Superior temporal gyrus (tissue), 1 donor: ENCODE data around the gene CLEC3B.

Experiments used
- DNase-seq: peaks from one replicate; pipeline ENCODE4 v3.0.0-alpha.2; 2016; ENCODE audit errors: extremely low spot score

The CLEC3B gene

GRCh38 chr3:45003406-45003805 is 22.7 kb upstream of the CLEC3B start:
- no peak for DNase-seq

GRCh38 chr3:45003859-45004258 is 22.2 kb upstream of the CLEC3B start:
- DNase-seq: no peak

GRCh38 chr3:45007091-45007490 is 19.0 kb upstream of the CLEC3B start:
- DNase-seq: no peak

- DNase-seq: no peak
Measured at GRCh38 chr3:45008117-45008516, 18.0 kb upstream of the CLEC3B start.

- DNase-seq: no peak
Measured at GRCh38 chr3:45009868-45010267, 16.2 kb upstream of the CLEC3B start.

GRCh38 chr3:45010811-45011333 is 15.2 kb upstream of the CLEC3B start:
- no peak for DNase-seq

- DNase-seq: no peak
Measured at GRCh38 chr3:45011756-45012508, 14.2 kb upstream of the CLEC3B start.

GRCh38 chr3:45012577-45012976 is 13.5 kb upstream of the CLEC3B start:
- no peak for DNase-seq

- no peak for DNase-seq
Measured at GRCh38 chr3:45016916-45017315, 9.2 kb upstream of the CLEC3B start.

GRCh38 chr3:45017821-45018220 is 8.3 kb upstream of the CLEC3B start:
- DNase-seq: no peak

GRCh38 chr3:45020534-45020933 is 5.6 kb upstream of the CLEC3B start:
- no peak for DNase-seq

GRCh38 chr3:45021524-45022297 is 4.4 kb upstream of the CLEC3B start:
- DNase-seq: no peak

GRCh38 chr3:45023675-45024074 is 2.4 kb upstream of the CLEC3B start:
- no peak for DNase-seq

GRCh38 chr3:45024542-45025255 is 1.4 kb upstream of the CLEC3B start:
- DNase-seq: no peak

GRCh38 chr3:45026957-45027356 is 854 bp downstream of the CLEC3B start:
- no peak for DNase-seq

GRCh38 chr3:45027441-45027840 is 1.3 kb downstream of the CLEC3B start:
- no peak for DNase-seq

GRCh38 chr3:45029216-45029615 is 3.1 kb downstream of the CLEC3B start:
- DNase-seq: no peak

- DNase-seq: no peak
Measured at GRCh38 chr3:45029661-45030060, 3.6 kb downstream of the CLEC3B start.

GRCh38 chr3:45031531-45031930 is 5.4 kb downstream of the CLEC3B start:
- no peak for DNase-seq

- no peak for DNase-seq
Measured at GRCh38 chr3:45032113-45032512, 6.0 kb downstream of the CLEC3B start.

- no peak for DNase-seq
Measured at GRCh38 chr3:45033791-45034190, 7.7 kb downstream of the CLEC3B start.

GRCh38 chr3:45034612-45035252 is 8.6 kb downstream of the CLEC3B start:
- no peak for DNase-seq
